Activated CD4-positive, alpha-beta T cell treated with anti-CD3 and anti-CD28 coated beads, Interleukin-2, amount 10 ng/mL, durations not matched to agents 7 days and 5 days (primary cell): Measurements from ENCODE around the gene EYS. TPM values are rescaled to one million over a fixed set of nuclear protein-coding genes. Genes with fewer than 3 reads are reported as not detected.
"Not testable (repeated sequence)": the region's sequence is repeated elsewhere in the genome, so short reads cannot be mapped to it uniquely, and the experiment has no call there.

ENCODE experiments used
- CTCF ChIA-PET: fragments of 350-600 bp; sonication (Branson Sonifier 250); formaldehyde crosslinking; loops from one replicate; lab custom pipeline; 2021; ENCODE audit warnings: antibody characterized with exemption; lab: Charles Lee
- POLR2A ChIA-PET: fragments of 350-600 bp; sonication (Branson Sonifier 250); formaldehyde crosslinking; loops from one replicate; lab custom pipeline; 2021; ENCODE audit warnings: antibody characterized with exemption; lab: Charles Lee
- DNase-seq: peaks from one replicate; pipeline ENCODE4 v3.0.0-alpha.2; 2020
- H3K27ac Mint-ChIP-seq: one replicate; pipeline ENCODE4 v1.8.0; 2021; ENCODE audit warnings: mild to moderate bottlenecking, moderate library complexity, mixed read lengths
- H3K27me3 Mint-ChIP-seq: one replicate; pipeline ENCODE4 v1.8.0; 2021; ENCODE audit warnings: mixed read lengths
- H3K36me3 Mint-ChIP-seq: one replicate; pipeline ENCODE4 v1.8.0; 2021; ENCODE audit warnings: low read depth, mixed read lengths
- H3K4me1 Mint-ChIP-seq: one replicate; pipeline ENCODE4 v1.8.0; 2021; ENCODE audit warnings: mixed read lengths
- H3K4me3 Mint-ChIP-seq: one replicate; pipeline ENCODE4 v1.8.0; 2021; ENCODE audit warnings: mild to moderate bottlenecking, moderate library complexity, mixed read lengths
- H3K9me3 Mint-ChIP-seq: one replicate; pipeline ENCODE4 v1.8.0; 2021; ENCODE audit warnings: mixed read lengths
- total RNA-seq, 2 experiments: library from RNA; stranded (reverse); gene quantifications; one replicate each; pipeline ENCODE4 v1.2.3, GENCODE V29; 2021

EYS gene
- total RNA-seq, 2 experiments from 2014 or later: not detected

DNA sequence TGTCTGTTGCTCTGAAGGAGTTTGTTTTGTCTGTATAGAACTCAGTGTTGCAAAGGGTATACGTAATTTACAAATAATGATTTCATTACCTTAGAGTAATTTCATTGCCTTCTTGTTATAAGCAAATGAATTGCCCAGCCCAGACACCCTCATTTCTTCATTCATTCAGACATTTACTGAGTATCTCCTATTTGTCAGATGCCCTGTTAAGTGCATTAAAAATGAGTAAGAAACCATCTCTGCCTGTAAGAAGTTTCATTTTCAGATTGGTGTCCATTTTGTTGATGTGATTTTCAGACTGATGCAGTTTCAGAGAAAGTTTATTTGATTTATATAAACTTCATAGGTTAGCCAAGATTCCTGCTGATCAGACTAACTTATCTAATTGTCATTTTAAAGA is 1642.1 kb downstream of the EYS start:
- Mint-ChIP-seq H3K27ac (no peak overlapping the region), H3K36me3 (no peaks in the 10 kb centered on the region), H3K27me3 (no peaks in the 10 kb centered on the region), H3K4me1 (no peaks in the 10 kb centered on the region), H3K9me3 (no peaks in the 10 kb centered on the region), H3K4me3 (no peak overlapping the region)
- POLR2A ChIA-PET: no interaction called here
- CTCF ChIA-PET: no interaction called here
- no peak for DNase-seq

DNA sequence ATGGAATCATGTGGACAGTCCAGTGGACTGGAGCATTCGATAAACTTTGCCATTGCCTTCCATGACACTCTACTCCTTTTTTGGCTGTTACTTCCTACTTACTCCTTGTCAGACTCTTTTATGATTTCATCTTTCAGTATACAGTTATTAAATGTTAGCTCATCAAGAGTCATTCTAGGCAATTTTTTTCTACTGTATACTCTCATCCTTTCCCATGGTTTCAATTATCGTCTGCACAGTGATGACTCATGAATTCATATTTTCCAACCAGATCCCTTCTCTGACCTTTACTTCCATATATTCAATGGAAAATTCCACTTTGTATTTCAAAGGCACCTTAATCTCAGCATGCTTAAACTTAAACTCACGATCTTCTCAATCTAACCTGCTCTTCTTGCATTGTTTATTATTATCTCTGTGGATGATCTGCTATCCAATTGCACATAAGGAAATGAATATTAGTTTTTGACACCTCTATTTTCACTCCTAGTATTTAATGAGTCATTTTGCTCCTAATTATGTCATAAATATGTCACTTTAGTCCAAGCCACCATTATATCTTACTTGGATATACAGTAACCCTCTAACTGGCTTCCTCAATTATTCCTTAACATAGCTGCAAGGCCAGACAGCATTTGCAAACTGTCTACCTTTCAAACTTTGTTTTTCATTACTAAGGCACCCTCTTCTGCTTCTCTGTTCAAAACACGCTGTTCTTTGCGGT is 1643.9 kb downstream of the EYS start:
- Mint-ChIP-seq H3K4me3 (no peak overlapping the region), H3K4me1 (no peaks in the 10 kb centered on the region), H3K27ac (no peak overlapping the region), H3K36me3 (no peaks in the 10 kb centered on the region), H3K27me3 (no peaks in the 10 kb centered on the region), H3K9me3 (no peaks in the 10 kb centered on the region)
- CTCF ChIA-PET: no interaction called here
- DNase-seq: no peak
- POLR2A ChIA-PET: no interaction called here

DNA sequence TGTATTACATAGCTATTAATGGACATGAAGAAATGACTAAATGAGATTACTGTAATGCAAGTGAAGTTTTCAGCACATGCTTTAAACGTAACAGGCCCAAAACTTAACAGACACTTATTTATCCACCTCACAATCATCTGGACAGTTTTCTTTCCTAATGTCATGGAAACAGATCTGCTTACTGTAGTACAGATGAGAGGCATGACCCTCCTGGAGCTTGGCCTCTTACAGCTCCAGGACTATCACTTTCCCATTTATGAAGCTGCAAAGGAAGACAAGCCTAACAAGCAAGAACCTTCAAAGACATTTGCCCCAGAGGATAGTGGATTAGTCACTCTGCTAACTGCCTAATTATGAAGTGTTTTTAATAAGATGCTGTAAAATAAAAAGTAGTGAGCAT is 1652.2 kb downstream of the EYS start:
- no peaks in the 10 kb centered on the region for H3K4me1 Mint-ChIP-seq
- H3K36me3 Mint-ChIP-seq: no peaks in the 10 kb centered on the region
- ChIA-PET POLR2A (no interaction called here), CTCF (no interaction called here)
- no peak for DNase-seq
- no peak overlapping the region for H3K27ac Mint-ChIP-seq
- no peaks in the 10 kb centered on the region for H3K9me3 Mint-ChIP-seq
- H3K27me3 Mint-ChIP-seq: no peaks in the 10 kb centered on the region
- H3K4me3 Mint-ChIP-seq: no peak overlapping the region

DNA sequence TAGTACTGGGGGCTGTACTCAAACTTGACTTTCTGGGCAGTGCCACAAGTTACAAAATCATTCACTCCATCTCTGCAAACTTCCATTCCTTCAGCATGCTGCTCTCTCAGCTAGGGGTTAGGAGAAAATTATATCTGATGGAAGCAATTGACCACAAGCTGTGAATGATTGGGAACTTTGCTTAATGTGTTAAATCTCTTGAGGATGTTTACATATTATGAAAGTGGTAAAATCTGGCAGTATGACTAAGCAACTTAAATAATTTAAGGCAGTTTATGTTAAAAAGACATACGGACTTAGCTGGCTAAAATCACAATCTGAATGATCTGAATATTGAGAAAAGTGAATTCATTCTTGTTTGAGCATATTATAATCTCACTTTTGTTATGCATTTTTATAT is 1656.4 kb downstream of the EYS start:
- DNase-seq: no peak
- no peak overlapping the region for H3K4me3 Mint-ChIP-seq
- no peaks in the 10 kb centered on the region for H3K9me3 Mint-ChIP-seq
- POLR2A ChIA-PET: no interaction called here
- no peaks in the 10 kb centered on the region for H3K27me3 Mint-ChIP-seq
- no peaks in the 10 kb centered on the region for H3K4me1 Mint-ChIP-seq
- H3K36me3 Mint-ChIP-seq: no peaks in the 10 kb centered on the region
- no peak overlapping the region for H3K27ac Mint-ChIP-seq
- CTCF ChIA-PET: no interaction called here

DNA sequence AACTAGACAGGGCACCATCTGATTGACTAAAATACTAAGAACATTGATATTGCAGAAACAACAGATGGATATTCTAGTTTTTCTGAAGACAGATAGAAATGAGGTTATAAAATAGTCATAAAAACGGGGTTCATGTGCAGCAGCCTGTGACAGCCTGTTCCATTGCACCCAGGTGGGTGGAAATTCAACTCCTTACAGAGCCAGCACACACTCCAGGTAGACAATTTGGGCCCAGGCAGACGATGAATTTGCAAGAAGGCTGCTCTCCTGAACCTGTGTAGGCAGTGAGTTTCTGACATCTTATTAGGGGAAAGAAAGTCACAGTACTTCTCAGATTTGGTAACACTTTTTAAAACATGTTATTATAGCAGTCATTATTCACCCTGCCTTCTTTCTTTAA is 1657.3 kb downstream of the EYS start:
- no peak overlapping the region for H3K4me3 Mint-ChIP-seq
- no peaks in the 10 kb centered on the region for H3K9me3 Mint-ChIP-seq
- no peak overlapping the region for H3K27ac Mint-ChIP-seq
- ChIA-PET POLR2A (no interaction called here), CTCF (no interaction called here)
- no peak for DNase-seq
- no peaks in the 10 kb centered on the region for H3K4me1 Mint-ChIP-seq
- no peaks in the 10 kb centered on the region for H3K27me3 Mint-ChIP-seq
- H3K36me3 Mint-ChIP-seq: no peaks in the 10 kb centered on the region

DNA sequence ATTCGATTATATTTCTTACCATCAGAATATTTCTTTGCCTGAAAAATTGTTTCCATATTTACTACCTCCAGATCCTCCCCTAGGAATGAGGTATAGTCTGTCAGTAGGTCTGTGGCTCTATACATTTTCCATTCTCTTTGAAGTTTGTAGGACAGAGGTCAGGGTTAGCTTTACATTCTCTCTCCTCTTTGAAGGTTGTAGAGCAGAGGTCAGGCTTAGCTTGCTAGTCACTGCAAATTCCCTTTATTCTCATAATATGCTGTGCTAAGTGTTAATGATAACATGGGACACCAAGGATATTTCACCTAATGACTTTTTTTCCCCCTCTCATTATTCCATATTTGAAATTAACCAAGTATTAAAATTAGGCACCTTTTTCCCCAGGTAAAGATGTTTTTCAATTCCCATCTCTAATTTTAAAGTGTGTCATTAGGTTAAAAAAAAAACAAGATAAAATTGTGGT is 1660.2 kb downstream of the EYS start:
- H3K4me3 Mint-ChIP-seq: no peak overlapping the region
- no peak overlapping the region for H3K27ac Mint-ChIP-seq
- no peaks in the 10 kb centered on the region for H3K36me3 Mint-ChIP-seq
- no peaks in the 10 kb centered on the region for H3K9me3 Mint-ChIP-seq
- no peaks in the 10 kb centered on the region for H3K4me1 Mint-ChIP-seq
- CTCF ChIA-PET: no interaction called here
- no peak for DNase-seq
- no peaks in the 10 kb centered on the region for H3K27me3 Mint-ChIP-seq
- POLR2A ChIA-PET: no interaction called here

DNA sequence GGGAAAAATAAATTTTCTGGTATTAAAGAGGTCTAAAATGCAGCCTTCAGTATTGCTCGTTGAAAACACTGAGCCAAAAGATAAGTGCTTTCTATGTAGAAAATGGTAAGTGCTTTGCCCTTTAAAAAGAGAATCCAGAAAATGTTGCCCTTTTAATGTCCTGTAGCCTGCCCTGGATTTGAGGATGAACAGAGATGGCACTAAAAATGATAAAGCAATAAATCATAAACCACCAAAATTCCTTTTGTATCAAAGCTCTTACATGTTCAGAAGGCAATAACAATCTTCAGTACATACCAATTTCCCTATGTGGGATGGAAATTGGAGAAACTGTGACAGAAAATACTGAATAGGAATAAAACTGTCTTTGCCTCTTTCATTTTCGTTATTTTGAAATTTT is 1665.7 kb downstream of the EYS start:
- no peak for DNase-seq
- H3K4me3 Mint-ChIP-seq: no peak overlapping the region
- CTCF ChIA-PET: no interaction called here
- no peaks in the 10 kb centered on the region for H3K36me3 Mint-ChIP-seq
- no peaks in the 10 kb centered on the region for H3K4me1 Mint-ChIP-seq
- POLR2A ChIA-PET: no interaction called here
- no peak overlapping the region for H3K27ac Mint-ChIP-seq
- H3K27me3 Mint-ChIP-seq: no peaks in the 10 kb centered on the region
- H3K9me3 Mint-ChIP-seq: no peaks in the 10 kb centered on the region

DNA sequence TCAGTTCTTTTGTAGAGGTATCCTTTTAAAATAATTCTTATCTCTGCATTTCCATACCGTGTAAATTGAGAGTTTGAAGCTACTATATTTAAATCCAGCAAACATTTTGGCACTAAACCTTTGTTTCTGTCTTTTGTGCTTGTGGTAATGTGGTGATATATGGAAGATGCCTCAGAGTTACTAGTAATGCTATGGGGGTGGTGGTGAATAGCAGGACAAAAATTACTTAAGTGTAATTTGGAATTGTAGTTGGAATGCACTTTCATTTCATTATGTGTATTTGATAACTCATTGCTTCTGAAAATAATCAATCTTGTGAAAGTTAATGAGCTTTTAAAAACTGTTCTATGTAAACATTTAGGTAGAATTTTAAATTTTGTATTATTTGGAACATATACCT is 1666.9 kb downstream of the EYS start:
- H3K27me3 Mint-ChIP-seq: no peaks in the 10 kb centered on the region
- no peak for DNase-seq
- H3K4me1 Mint-ChIP-seq: no peaks in the 10 kb centered on the region
- no peaks in the 10 kb centered on the region for H3K9me3 Mint-ChIP-seq
- CTCF ChIA-PET: no interaction called here
- H3K36me3 Mint-ChIP-seq: no peaks in the 10 kb centered on the region
- POLR2A ChIA-PET: no interaction called here
- H3K4me3 Mint-ChIP-seq: no peak overlapping the region
- no peak overlapping the region for H3K27ac Mint-ChIP-seq

DNA sequence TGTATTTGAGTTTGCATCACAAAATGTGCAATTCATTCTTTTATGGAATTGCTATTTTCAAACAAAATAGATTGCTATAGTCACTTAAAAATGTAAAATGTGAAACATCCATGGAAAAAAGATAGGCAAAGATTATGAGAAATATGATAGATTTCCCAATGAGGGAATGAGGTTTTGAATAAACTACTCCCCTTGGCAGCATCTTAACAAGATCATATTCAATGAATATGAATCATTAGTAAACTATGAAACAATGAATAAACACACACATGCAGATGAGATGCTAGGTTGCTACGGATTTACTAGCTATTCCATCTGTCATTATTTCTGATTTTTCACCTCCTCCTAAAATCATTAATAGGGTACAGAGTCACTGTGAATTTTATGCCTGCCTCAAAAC is 1669.6 kb downstream of the EYS start:
- Mint-ChIP-seq H3K36me3 (no peaks in the 10 kb centered on the region), H3K9me3 (no peaks in the 10 kb centered on the region), H3K4me1 (no peaks in the 10 kb centered on the region), H3K27me3 (no peaks in the 10 kb centered on the region), H3K27ac (no peak overlapping the region), H3K4me3 (no peak overlapping the region)
- no peak for DNase-seq
- POLR2A ChIA-PET: no interaction called here
- CTCF ChIA-PET: no interaction called here

DNA sequence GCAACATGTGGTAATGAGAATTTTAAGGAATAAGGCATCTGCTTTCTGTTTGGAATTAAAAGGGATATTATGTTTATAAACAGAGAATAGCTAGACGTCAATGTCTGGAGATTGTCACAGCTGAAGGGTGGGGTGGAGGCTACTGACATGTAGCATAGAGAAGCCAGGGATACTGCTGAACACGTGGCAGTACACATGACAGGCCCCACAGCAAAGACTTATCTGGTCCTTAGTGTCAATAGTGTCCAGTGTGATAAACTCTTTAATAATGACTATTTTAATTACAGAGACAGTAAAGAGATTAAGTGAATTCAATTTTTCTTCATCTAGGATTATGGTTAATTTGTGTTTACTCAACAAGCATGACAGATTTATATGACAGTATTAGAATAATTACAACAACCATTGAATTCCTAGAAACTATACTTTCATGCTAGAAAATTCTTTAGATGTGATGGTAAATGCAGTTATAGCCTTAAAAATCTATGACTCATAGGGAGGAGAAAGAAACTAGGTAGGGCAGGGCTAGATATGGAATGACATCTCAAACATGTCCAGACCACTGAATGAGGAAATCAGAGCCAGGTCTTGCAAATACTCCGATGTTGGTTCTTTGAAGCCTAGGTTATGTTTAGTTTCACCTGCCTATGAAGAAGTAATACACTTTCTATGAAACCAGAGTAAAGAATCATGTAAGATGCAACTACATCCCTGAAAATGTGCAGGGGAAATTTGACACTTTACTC is 1671.9 kb downstream of the EYS start:
- H3K27ac Mint-ChIP-seq: no peak overlapping the region
- no peak for DNase-seq
- POLR2A ChIA-PET: no interaction called here
- H3K4me3 Mint-ChIP-seq: no peak overlapping the region
- H3K4me1 Mint-ChIP-seq: no peaks in the 10 kb centered on the region
- H3K27me3 Mint-ChIP-seq: no peaks in the 10 kb centered on the region
- CTCF ChIA-PET: no interaction called here
- no peaks in the 10 kb centered on the region for H3K36me3 Mint-ChIP-seq
- H3K9me3 Mint-ChIP-seq: peaks cover 6% of the 10 kb centered on the region

DNA sequence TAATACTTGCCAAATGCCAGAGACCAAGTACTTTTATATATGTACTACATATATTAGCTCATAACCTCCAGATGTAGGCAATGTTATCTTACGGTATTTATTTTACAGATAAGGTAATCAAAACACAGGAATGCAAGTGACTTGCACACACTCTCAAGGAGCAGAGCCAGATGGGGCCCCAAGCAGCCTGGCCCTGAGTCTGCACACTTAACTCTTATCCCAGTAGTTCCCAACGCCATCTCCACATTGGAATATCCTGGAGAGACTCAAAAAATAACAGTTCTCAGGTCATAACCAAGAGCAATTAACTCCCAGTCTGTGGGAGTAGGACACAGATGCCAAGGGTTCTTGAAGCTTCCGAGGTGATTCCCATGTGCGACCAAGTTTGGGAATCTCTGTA is 1672.7 kb downstream of the EYS start:
- no peak overlapping the region for H3K27ac Mint-ChIP-seq
- H3K27me3 Mint-ChIP-seq: no peaks in the 10 kb centered on the region
- peaks cover 6% of the 10 kb centered on the region for H3K9me3 Mint-ChIP-seq
- H3K4me3 Mint-ChIP-seq: no peak overlapping the region
- H3K4me1 Mint-ChIP-seq: no peaks in the 10 kb centered on the region
- ChIA-PET POLR2A (no interaction called here), CTCF (no interaction called here)
- no peak for DNase-seq
- no peaks in the 10 kb centered on the region for H3K36me3 Mint-ChIP-seq

DNA sequence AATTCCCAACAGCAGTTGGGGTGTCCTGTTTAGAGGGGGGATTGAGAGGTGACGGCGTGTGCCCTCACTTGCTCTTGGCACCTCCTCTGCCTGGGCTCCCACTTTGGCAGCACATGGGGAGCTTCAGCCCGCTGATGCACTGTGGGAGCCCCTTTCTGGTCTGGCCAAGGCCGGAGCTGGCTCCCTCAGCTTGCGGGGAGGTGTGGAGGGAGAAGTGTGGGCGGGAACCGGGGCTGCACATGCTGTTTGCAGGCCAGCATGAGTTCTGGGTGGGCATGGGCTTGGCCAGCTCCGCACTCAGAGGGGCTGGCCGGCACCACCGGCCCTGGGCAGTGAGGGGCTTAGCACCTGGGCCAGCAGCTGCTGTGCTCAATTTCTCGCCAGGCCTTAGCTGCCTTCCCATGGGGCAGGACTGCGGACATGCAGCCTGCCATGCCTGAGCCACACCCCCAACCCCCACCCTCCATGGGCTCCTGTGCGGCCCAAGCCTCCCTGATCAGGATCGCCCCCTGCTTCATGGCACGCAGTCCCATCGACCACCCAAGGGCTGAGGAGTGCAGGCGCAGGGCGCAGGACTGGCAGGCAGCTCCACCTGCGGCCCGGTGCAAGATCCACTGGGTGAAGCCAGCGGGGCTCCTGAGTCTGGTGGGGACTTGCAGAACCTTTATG is 1675.9 kb downstream of the EYS start:
- POLR2A ChIA-PET, H3K36me3 Mint-ChIP-seq, H3K4me1 Mint-ChIP-seq, H3K27ac Mint-ChIP-seq, H3K27me3 Mint-ChIP-seq, H3K4me3 Mint-ChIP-seq, CTCF ChIA-PET, DNase-seq: not testable (repeated sequence)
- peaks cover 15% of the 10 kb centered on the region for H3K9me3 Mint-ChIP-seq

DNA sequence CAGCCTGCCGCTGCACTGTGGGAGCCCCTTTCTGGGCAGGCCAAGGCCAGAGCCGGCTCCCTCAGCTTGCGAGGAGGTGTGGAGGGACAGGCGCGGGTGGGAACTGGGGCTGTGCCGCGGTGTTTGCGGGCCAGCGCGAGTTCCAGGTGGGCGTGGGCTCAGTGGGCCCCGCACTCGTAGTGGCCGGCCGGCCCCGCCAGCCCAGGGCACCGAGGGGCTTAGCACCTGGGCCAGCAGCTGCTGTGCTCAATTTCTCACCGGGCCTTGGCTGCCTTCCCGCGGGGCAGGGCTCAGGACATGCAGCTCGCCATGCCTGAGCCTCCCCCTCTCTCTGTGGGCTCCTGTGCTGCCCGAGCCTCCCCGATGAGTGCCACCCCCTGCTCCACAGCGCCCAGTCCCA is 1683.3 kb downstream of the EYS start:
- Mint-ChIP-seq H3K4me3 (no peak overlapping the region), H3K36me3 (no peaks in the 10 kb centered on the region), H3K27me3 (no peaks in the 10 kb centered on the region), H3K27ac (no peak overlapping the region), H3K9me3 (peaks cover 21% of the 10 kb centered on the region), H3K4me1 (no peaks in the 10 kb centered on the region)
- POLR2A ChIA-PET: no interaction called here
- CTCF ChIA-PET: no interaction called here
- no peak for DNase-seq
